Kidney (tissue), 14 donors: ENCODE data around the gene KIF4A. TPM values are rescaled to one million over a fixed set of nuclear protein-coding genes. Genes with fewer than 3 reads are reported as not detected.

Experiments
- DNase-seq, 5 donors: peaks; one replicate each; pipeline ENCODE4 v3.0.0-alpha.2; 2013 to 2020
- FAIRE-seq: peaks from 2 replicates; lab custom pipeline; 2012; peaks lifted over from hg19 to GRCh38; lab: Jason Lieb, UNC
- H3K27ac ChIP-seq, 2 donors: one replicate each; pipeline ENCODE4 v1.7.0; 2013; ENCODE audit warnings: low read depth in 2 of 2, low read length in 2 of 2, inconsistent platforms in 1 of 2
- H3K27me3 ChIP-seq: one replicate; pipeline ENCODE4 v1.7.1; 2013; ENCODE audit warnings: low read length, inconsistent platforms; ENCODE audit not compliant: control insufficient read depth, insufficient read depth
- H3K36me3 ChIP-seq, 3 donors: one replicate each; pipeline versions ENCODE4 v1.7.0 to v1.7.1; 2013; ENCODE audit warnings: low read length in 3 of 3, control low read depth in 1 of 3, inconsistent platforms in 1 of 3; ENCODE audit not compliant: insufficient read depth in 3 of 3, control insufficient read depth in 2 of 3
- H3K4me1 ChIP-seq, 3 donors: one replicate each; pipeline versions ENCODE4 v1.7.0 to v1.7.1; 2013; ENCODE audit warnings: low read length in 3 of 3, inconsistent platforms in 1 of 3, low read depth in 1 of 3; ENCODE audit not compliant: control insufficient read depth in 2 of 3, insufficient read depth in 2 of 3
- H3K4me3 ChIP-seq, 3 donors: one replicate each; pipeline versions ENCODE4 v1.7.0 to v1.8.1; 2013; ENCODE audit warnings: low read length in 3 of 3, control low read depth in 1 of 3, inconsistent platforms in 1 of 3
- H3K9ac ChIP-seq, 3 donors: one replicate each; pipeline versions ENCODE4 v1.7.0 to v1.7.1; 2013; ENCODE audit warnings: low read length in 3 of 3, control low read depth in 1 of 3, inconsistent platforms in 1 of 3
- H3K9me3 ChIP-seq, 3 donors: one replicate each; pipeline versions ENCODE4 v1.7.0 to v1.7.1; 2013; ENCODE audit warnings: low read length in 3 of 3, control low read depth in 1 of 3, inconsistent platforms in 1 of 3; ENCODE audit not compliant: control insufficient read depth in 2 of 3, insufficient read depth in 1 of 3
- CTCF ChIP-seq: IDR thresholded peaks from 3 replicates; pipeline ENCODE4 v1.5.1; 2012; ENCODE audit warnings: mild to moderate bottlenecking, moderate library complexity, borderline replicate concordance; ENCODE audit not compliant: insufficient read depth; ENCODE audit errors: extremely low read depth
- intact Hi-C: fragments of 100-400 bp; cut with DNase I; formaldehyde crosslinking; loops from one replicate; pipeline ENCODE4 v1.11.1; 2022
- polyA plus RNA-seq: library from polyadenylated mRNA; stranded (reverse); fragments of 350-450 nt; fragmentation: Illumina TruSeq; extraction: RNeasy Lipid Tissue Mini Kit (QIAGEN cat#74804); gene quantifications from one replicate; pipeline ENCODE4 v1.2.3, GENCODE V29; 2014; ENCODE audit warnings: low read depth, low replicate concordance; ENCODE audit not compliant: insufficient read depth
- total RNA-seq: library from RNA; stranded (reverse); fragmentation: NEBNext Ultra II Directional; extraction: Animal tissue kit (Norgen Biotek cat#: 25700); gene quantifications from one replicate; pipeline ENCODE4 v1.2.1, GENCODE V29; 2021
- donor health status: control.
- donor health status: control.
- donor health status: control.
- donor health status: control.
- donor health status: control.
- donor health status: DM: yes; HTN: yes; CAD: no.
- donor health status: Normal renal cell carcinoma (clear cell type).

Gene KIF4A
- total and polyA plus RNA-seq, 2 donors from 2014 or later, result 0.13 to 0.35 TPM

- Histone ChIP-seq H3K36me3 (no peaks in the 10 kb centered on the region), H3K27ac (no peak overlapping the region), H3K27me3 (no peaks in the 10 kb centered on the region), H3K4me1 (peaks cover 0 to 6% (median 5%) of the 10 kb centered on the region in 3 donors), H3K4me3 (no peak overlapping the region), H3K9ac (no peak overlapping the region), H3K9me3 (no peaks in the 10 kb centered on the region)
- FAIRE-seq (no peak), DNase-seq (no peak)
- intact Hi-C loops, result no loop called here
- no peak for TF ChIP-seq CTCF
These were observed 3.7 kb downstream of the KIF4A start for GRCh38 chrX:70293621-70294020.

GRCh38 chrX:70301716-70302115 lies 11.8 kb downstream of the KIF4A start:
- H3K36me3 ChIP-seq, result no peaks in the 10 kb centered on the region
- no peak overlapping the region for H3K9ac ChIP-seq
- intact Hi-C loops, result no loop called here
- no peak overlapping the region for H3K4me3 ChIP-seq
- no peaks in the 10 kb centered on the region for H3K27me3 ChIP-seq
- FAIRE-seq, result no peak
- DNase-seq, result peak in 1 of 5 donors; percentile 7
- H3K27ac ChIP-seq, result no peak overlapping the region
- no peaks in the 10 kb centered on the region for H3K9me3 ChIP-seq
- no peak for TF ChIP-seq CTCF
- no peaks in the 10 kb centered on the region for H3K4me1 ChIP-seq

GRCh38 chrX:70313503-70313902 lies 23.6 kb downstream of the KIF4A start:
- intact Hi-C loops, result no loop called here
- no peaks in the 10 kb centered on the region for H3K9me3 ChIP-seq

More at GRCh38 chrX:70313503-70313902, 23.6 kb downstream of the KIF4A start:
- no peak for DNase-seq
- no peaks in the 10 kb centered on the region for H3K4me1 ChIP-seq
- no peak for FAIRE-seq
- no peak overlapping the region for H3K9ac ChIP-seq
- H3K36me3 ChIP-seq, result no peaks in the 10 kb centered on the region
- TF ChIP-seq CTCF, result no peak
- H3K27ac ChIP-seq, result no peak overlapping the region
- no peak overlapping the region for H3K4me3 ChIP-seq
- H3K27me3 ChIP-seq, result peaks cover 2% of the 10 kb centered on the region
